H54 (cell line): ENCODE results near the gene BCOR.

Experiments
- DNase-seq: peaks from one replicate; pipeline ENCODE4 v3.0.0; 2011; ENCODE audit warnings: low spot score, mixed read lengths; ENCODE audit not compliant: insufficient read length
- FAIRE-seq: peaks from 3 replicates; lab custom pipeline; 2011; peaks lifted over from hg19 to GRCh38; lab: Jason Lieb, UNC
- POLR2A ChIP-seq: IDR thresholded peaks from 2 replicates; pipeline ENCODE4 v1.6.1; 2011; ENCODE audit warnings: low read depth, mild to moderate bottlenecking, low read length

Gene BCOR

DNA sequence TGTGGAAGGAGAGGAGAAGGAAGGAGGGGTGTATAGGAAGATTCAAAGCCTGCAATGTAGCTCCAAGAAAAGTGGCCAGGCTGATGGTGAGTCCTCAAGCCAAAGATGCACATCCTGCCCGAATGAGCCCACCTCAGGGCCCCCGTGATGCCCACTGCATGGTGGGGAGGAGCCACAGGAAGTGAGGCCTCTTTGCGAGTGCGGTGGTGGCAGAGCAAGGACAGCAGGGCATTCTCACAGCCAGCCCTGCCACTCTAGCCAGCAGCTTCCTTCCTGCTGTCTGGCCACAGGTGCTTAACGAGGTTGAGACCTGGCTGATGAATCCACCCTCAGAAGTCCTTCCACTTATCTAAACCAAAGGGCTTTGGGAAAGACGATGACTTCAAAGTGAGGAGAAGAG is 55.8 kb downstream of the BCOR start:
- FAIRE-seq (no peak), DNase-seq (no peak)
- no peak for TF ChIP-seq POLR2A

DNA sequence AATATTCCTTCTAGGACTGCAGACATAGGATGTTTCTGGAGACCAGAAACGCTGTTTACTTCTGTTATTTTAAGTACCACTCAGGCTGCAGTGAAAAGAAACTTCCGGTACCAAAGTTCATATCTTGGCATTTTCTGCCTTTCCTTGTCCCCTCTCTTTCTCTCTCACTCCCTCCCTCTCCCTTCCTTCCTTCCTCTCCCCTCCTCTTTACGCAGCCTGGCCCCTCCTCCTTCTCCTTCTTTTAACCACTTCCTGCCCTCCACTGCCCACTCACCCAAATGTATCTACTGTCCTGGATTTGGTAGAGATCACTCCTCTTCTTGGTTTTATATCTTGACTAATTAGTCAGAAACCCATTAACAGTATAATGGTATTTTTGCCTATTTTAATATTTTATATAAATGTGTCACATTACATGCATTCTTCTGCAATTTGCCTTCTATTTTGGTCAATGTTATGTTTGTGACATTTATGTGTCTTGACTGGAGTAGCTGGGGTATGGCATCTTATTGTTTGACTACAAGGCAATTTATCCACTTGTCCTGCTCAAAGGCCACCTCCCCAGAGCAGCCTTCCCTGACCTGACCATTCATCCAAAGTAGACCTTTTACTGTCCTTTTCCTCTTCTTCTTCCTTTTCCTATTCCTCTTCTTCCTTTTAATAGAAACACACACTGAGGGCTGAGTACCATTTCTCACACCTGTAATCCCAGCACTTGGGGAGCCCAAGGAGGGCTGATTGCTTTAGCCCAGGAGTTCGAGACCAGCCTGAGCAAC is 56.9 kb downstream of the BCOR start:
- TF ChIP-seq POLR2A = no peak
- DNase-seq = no peak
- no peak for FAIRE-seq

DNA sequence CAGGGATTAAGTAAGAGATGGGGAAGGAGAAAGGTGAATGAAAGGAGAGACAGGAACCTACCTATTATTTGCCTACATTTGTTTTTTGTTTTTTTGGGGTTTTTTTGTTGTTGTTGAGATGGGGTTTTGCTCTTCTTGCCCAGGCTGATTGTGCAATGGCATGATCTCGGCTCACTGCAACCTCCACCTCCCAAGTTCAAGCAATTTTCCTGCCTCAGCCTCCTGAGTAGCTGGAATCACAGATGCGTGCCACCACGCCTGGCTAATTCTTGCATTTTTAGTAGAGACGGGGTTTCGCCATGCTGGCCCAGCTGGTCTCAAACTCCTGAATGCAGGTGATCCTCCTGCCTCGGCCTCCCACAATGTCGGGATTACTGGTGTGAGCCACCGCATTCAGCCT is 57.9 kb downstream of the BCOR start:
- FAIRE-seq = no peak
- no peak for DNase-seq
- no peak for TF ChIP-seq POLR2A

- no peak for FAIRE-seq
- TF ChIP-seq POLR2A = no peak
- DNase-seq = no peak
These were observed 60.4 kb downstream of the BCOR start for GRCh38 chrX:40037367-40037766.

DNA sequence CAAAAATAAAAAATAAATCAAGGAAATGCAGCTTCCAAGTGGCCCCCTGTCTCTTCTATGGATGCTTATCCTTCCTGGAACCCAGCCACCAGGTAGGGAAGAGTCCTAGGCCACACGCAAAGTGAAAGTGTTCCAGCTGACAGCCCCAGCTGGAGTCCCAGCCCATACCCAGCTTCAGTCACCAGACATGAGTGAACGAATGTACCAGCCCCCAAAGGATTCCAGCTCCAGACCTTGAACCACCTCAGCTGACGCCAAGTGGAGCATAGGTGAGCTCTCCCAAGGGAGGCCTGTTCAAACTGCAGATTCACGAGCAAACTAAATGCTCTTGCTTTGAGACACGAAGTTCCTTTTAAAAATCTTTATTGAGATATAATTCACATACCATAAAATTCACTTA is 62.0 kb downstream of the BCOR start:
- DNase-seq (no peak), FAIRE-seq (no peak)
- no peak for TF ChIP-seq POLR2A

DNA sequence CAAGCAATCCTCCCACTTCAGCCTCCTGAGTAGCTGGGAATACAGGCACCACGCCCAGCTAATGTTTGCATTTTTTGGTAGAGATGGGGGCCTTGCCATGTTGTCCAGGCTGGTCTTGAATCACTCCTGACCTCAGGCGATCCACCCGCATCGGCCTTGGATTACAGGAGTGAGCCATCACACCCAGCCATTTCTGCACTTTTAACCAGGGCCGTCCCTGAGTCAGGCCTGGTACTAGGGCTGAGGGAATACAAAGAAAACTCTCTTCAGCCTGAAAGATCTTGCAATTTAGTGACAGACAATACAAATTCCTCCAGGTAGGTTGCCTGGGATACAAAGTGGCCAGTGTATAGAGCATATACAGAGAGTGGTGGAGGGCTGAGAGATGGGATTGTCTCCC is 65.8 kb downstream of the BCOR start:
- TF ChIP-seq POLR2A = no peak
- FAIRE-seq (no peak), DNase-seq (no peak)

GRCh38 chrX:40030205-40030604 is 67.6 kb downstream of the BCOR start:
- no peak for TF ChIP-seq POLR2A
- no peak for FAIRE-seq

GRCh38 chrX:40022421-40022820 is 75.3 kb downstream of the BCOR start:
- FAIRE-seq = no peak
- no peak for TF ChIP-seq POLR2A
- no peak for DNase-seq

More at GRCh38 chrX:40030205-40030604, 67.6 kb downstream of the BCOR start:
- DNase-seq = no peak

DNA sequence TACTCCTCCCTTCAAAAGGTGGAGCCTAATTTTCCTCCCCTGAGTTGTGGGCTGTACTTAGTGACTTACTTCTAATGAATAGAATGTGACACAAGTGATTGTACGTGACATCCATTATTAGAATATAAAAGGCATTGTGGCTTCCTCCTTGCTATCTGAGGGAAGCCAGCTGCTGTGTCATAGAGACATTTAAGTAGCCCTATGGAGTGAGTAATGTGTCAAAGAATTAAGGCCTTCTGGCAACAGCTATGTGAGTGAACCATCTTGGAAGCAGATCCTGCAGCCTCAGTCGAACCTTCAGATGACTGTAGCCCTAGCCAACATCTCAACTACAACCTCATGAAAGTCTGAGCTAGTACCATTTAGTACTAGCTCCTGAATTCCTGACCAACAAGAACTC is 76.1 kb downstream of the BCOR start:
- FAIRE-seq (no peak), DNase-seq (no peak)
- no peak for TF ChIP-seq POLR2A

- FAIRE-seq (no peak), DNase-seq (no peak)
- TF ChIP-seq POLR2A = no peak
These were observed 78.2 kb downstream of the BCOR start for GRCh38 chrX:40019541-40019940.

DNA sequence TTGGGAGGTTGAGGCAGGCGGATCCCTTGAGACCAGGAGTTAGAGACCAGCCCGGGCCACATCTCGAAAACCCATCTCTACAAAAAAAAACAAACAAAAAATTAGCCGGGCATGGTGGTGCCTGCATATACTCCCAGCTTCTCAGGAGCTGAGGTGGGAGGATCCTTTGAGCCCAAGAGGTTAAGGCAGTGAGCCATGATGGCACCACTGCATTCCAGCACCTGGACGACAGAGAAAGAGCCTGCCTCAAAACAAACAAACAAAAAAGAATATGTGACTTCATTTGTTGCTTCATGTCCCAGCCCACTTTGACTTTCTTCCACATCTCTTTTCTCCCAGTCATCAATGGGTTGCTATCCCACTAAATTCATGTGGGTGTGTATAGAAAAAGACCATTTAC is 79.7 kb downstream of the BCOR start:
- FAIRE-seq (no peak), DNase-seq (no peak)
- no peak for TF ChIP-seq POLR2A

DNA sequence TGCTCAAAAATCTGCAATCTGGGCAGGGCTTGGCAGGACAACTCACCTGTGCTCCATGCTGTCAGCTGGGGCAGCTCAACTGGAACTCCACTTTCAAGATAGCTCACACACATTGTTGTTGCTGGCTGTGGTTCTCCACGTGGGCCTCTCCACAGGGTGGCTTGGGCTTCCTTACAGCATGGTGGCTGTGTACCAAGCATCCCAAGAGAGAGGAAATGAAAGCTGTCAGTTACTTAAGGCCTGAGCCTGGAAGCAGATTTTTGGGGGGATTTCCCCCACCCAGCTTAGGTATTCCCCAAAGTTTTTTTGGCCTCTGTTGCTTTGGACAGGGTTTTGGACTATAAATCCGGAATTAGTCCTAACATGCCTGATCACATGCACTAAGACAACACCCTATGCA is 81.0 kb downstream of the BCOR start:
- DNase-seq = no peak
- TF ChIP-seq POLR2A = no peak
- FAIRE-seq = no peak

- no peak for FAIRE-seq
These were observed 82.1 kb downstream of the BCOR start for GRCh38 chrX:40015693-40016092.

DNA sequence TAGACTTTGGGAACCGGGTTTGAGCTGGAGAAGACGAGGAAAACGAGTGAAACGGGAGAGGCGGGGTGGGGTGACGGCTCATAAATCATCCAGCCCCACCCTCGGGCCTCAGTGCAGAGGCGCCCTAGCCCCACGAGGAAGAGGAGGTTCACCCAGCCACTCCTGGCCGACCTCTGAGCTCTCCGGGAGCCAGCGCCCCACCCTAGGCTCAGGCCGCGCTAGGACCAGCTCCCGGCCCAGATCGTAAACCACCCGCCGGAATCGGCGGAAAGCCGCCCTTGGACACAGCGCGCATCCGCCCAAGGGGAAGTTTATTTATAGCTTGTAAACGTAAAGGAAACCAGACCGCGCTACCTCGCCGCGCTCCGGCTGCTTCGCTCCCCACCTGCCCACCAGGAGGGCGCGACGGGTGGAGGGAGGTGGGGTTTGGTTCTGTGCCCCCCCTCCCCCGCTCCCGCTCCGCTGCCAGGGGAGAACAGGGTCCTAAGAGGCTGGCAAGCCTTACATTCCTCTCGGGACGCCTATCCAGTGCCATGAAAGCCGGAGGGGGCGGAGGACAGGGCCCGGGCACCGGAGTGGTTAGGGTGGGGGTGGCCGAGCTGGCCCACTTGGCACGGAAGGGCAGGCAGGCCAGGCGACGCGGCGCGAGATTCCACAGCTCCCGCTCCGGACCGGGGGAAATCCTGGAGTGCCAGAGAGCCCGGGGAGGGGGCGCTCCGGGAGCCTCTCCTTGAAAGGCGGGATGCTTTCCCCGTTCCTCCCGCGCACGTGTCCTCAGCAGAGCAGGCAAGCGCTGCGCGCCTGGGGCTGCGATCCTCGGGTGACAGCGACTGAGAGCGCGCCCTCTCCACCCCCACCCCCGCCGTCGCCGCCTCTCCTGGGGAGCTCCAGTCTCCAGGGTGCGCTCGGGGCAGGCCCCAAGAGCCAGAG is 84.2 kb downstream of the BCOR start:
- FAIRE-seq (no peak), DNase-seq (peak; percentile 29)
- no peak for TF ChIP-seq POLR2A

More at GRCh38 chrX:40015693-40016092, 82.1 kb downstream of the BCOR start:
- no peak for DNase-seq
- no peak for TF ChIP-seq POLR2A

- DNase-seq = no peak
- TF ChIP-seq POLR2A = no peak
- no peak for FAIRE-seq
These were observed 84.9 kb downstream of the BCOR start for GRCh38 chrX:40012868-40013265.
